HepG2 (cell line): ENCODE measurements around the gene PDK2. TPM values are rescaled to one million over a fixed set of nuclear protein-coding genes. Genes with fewer than 3 reads are reported as not detected.
A peak's percentile ranks its signal among the peaks of the same experiment; 100 is the strongest.

Source experiments
- ATAC-seq: fragments of 200-7000 bp; cut with Tn5 transposase; 3 replicates; pipeline ENCODE4 v1.9.1; 2020; ENCODE audit warnings: mild to moderate bottlenecking, moderate library complexity
- BruUV-seq: library from RNA; stranded (reverse); fragments of 400-500 nt; replicated peaks from 2 replicates; lab custom pipeline; 2021; lab: Mats Ljungman, UMichigan
- CTCF ChIA-PET: fragments of 300-600 bp; formaldehyde crosslinking; extraction: SDS; loops from one replicate; lab custom pipeline; 2021; ENCODE audit warnings: low total read pairs, inconsistent platforms, low intra/inter-chr PET ratio; lab: Yijun Ruan, JAX
- POLR2A ChIA-PET: fragments of 350-600 bp; sonication (Branson Sonifier 250); formaldehyde crosslinking; loops from one replicate; lab custom pipeline; 2020; ENCODE audit warnings: antibody characterized with exemption, inconsistent platforms; lab: Yijun Ruan, JAX
- DNase-seq: peaks from one replicate; pipeline ENCODE4 v3.0.0-alpha.2; 2015; ENCODE audit warnings: low spot score
- FAIRE-seq: peaks from 3 replicates; lab custom pipeline; 2011; peaks lifted over from hg19 to GRCh38; lab: Jason Lieb, UNC
- H2AFZ ChIP-seq: one replicate; pipeline ENCODE4 v1.6.1; 2011; ENCODE audit warnings: low read length, inconsistent platforms
- H3K27ac ChIP-seq: fragments of 300-600 bp; 3 replicates; pipeline ENCODE4 v1.8.0; 2011; ENCODE audit warnings: mixed run types, mild to moderate bottlenecking, mixed read lengths, low read length, inconsistent platforms; ENCODE audit not compliant: insufficient read depth; ENCODE audit errors: extremely low read length
- H3K27me3 ChIP-seq, 2 experiments: fragments of 200-600 bp in 1 of 2; 2 replicates in 1 of 2; 3 replicates in 1 of 2; pipeline versions ENCODE4 v1.6.0 to v1.8.0; 2011; ENCODE audit warnings: low read length in 2 of 2, mild to moderate bottlenecking in 2 of 2, moderate library complexity in 2 of 2, inconsistent platforms in 1 of 2; ENCODE audit not compliant: insufficient read depth in 2 of 2, control insufficient read depth in 1 of 2
- H3K36me3 ChIP-seq, 2 experiments: fragments of 200-600 bp in 1 of 2; replicated peaks in 1 of 2; 2 replicates in 1 of 2; 3 replicates in 1 of 2; pipeline versions ENCODE4 v1.5.1 to v1.8.0; 2011; ENCODE audit warnings: low read length in 2 of 2, inconsistent platforms in 1 of 2; ENCODE audit not compliant: insufficient read depth in 2 of 2, control insufficient read depth in 1 of 2
- H3K4me1 ChIP-seq: 2 replicates; pipeline ENCODE4 v1.5.1; 2012; ENCODE audit warnings: low read length, inconsistent platforms; ENCODE audit not compliant: insufficient read depth
- H3K4me2 ChIP-seq: 2 replicates; pipeline ENCODE4 v1.6.0; 2011; ENCODE audit warnings: low read depth, low read length, inconsistent platforms
- H3K4me3 ChIP-seq, 3 experiments: fragments of 200-600 bp in 1 of 3; sonication (generic), shearing (Covaris generic) in 1 of 3; replicated peaks in 1 of 3; 2 replicates each; pipeline ENCODE4 v1.5.1; 2011 to 2016; ENCODE audit warnings: low read length in 3 of 3, inconsistent platforms in 2 of 3, low read depth in 2 of 3, mild to moderate bottlenecking in 2 of 3, control low read depth in 1 of 3, mixed read lengths in 1 of 3; ENCODE audit not compliant: insufficient read depth in 1 of 3
- H3K79me2 ChIP-seq: one replicate; pipeline ENCODE4 v1.6.1; 2011; ENCODE audit warnings: low read length, inconsistent platforms; ENCODE audit not compliant: insufficient read depth
- H3K9ac ChIP-seq: 2 replicates; pipeline ENCODE4 v1.6.0; 2011; ENCODE audit warnings: mild to moderate bottlenecking, low read depth, low read length, inconsistent platforms; ENCODE audit not compliant: insufficient read depth
- H3K9me3 ChIP-seq: 2 replicates; pipeline ENCODE4 v1.5.1; 2012; ENCODE audit warnings: mild to moderate bottlenecking, low read length
- H4K20me1 ChIP-seq: 2 replicates; pipeline ENCODE4 v1.6.0; 2011; ENCODE audit warnings: inconsistent platforms, mild to moderate bottlenecking, low read length, moderate library complexity; ENCODE audit not compliant: insufficient read depth
- CBX1 ChIP-seq: IDR thresholded peaks from one replicate; pipeline ENCODE4 v1.6.1; 2016; ENCODE audit warnings: antibody characterized with exemption, low read depth
- FOXM1 ChIP-seq: sonication (generic); formaldehyde crosslinking; IDR thresholded peaks from 2 replicates; pipeline ENCODE4 v1.5.0; 2020; ENCODE audit warnings: missing genetic modification reagents
- LRRFIP1 ChIP-seq: sonication (generic); formaldehyde crosslinking; conservative IDR thresholded peaks from 2 replicates; pipeline ENCODE4 v1.4.0; 2020; ENCODE audit warnings: missing genetic modification reagents
- MIXL1 ChIP-seq: IDR thresholded peaks from 2 replicates; pipeline ENCODE4 v1.6.1; 2016
- NFE2L1 ChIP-seq: sonication (generic); formaldehyde crosslinking; IDR thresholded peaks from 2 replicates; pipeline ENCODE4 v1.4.0; 2020; ENCODE audit warnings: missing genetic modification reagents, mild to moderate bottlenecking, borderline replicate concordance
- POLR2G ChIP-seq: fragments of 200-400 bp; formaldehyde crosslinking; IDR thresholded peaks from 2 replicates; pipeline ENCODE4 v1.6.1; 2018; ENCODE audit warnings: mild to moderate bottlenecking, low read depth, low read length, moderate library complexity
- RFXAP ChIP-seq: sonication (generic); formaldehyde crosslinking; IDR thresholded peaks from 2 replicates; pipeline ENCODE4 v1.4.0; 2020; ENCODE audit warnings: missing genetic modification reagents, borderline replicate concordance
- TCF12 ChIP-seq, 2 experiments: fragments of 450-650 bp in 1 of 2; sonication (generic) in 1 of 2; formaldehyde crosslinking in 1 of 2; IDR thresholded peaks; 2 replicates each; pipeline versions ENCODE4 v1.6.1 to v1.8.0; 2017 to 2022; ENCODE audit warnings: antibody characterized with exemption in 1 of 2, mild to moderate bottlenecking in 1 of 2, missing genetic modification reagents in 1 of 2, moderate library complexity in 1 of 2
- TMF1 ChIP-seq: sonication (generic); formaldehyde crosslinking; IDR thresholded peaks from 2 replicates; pipeline ENCODE4 v1.8.1; 2022; ENCODE audit warnings: low read depth, missing genetic modification reagents
- ZBTB1 ChIP-seq: sonication (generic); formaldehyde crosslinking; IDR thresholded peaks from 2 replicates; pipeline ENCODE4 v1.4.0; 2020; ENCODE audit warnings: missing genetic modification reagents, borderline replicate concordance
- ZBTB38 ChIP-seq: sonication (generic); formaldehyde crosslinking; IDR thresholded peaks from 2 replicates; pipeline ENCODE4 v1.5.1; 2020; ENCODE audit warnings: mild to moderate bottlenecking, missing genetic modification reagents
- ZMYM3 ChIP-seq: sonication (generic); formaldehyde crosslinking; IDR thresholded peaks from 2 replicates; pipeline ENCODE4 v1.5.1; 2020; ENCODE audit warnings: mild to moderate bottlenecking, missing genetic modification reagents
- ZNF230 ChIP-seq: sonication (generic); formaldehyde crosslinking; IDR thresholded peaks from 2 replicates; pipeline ENCODE4 v1.4.0; 2020; ENCODE audit warnings: mild to moderate bottlenecking, missing genetic modification reagents
- ZNF484 ChIP-seq: sonication (generic); formaldehyde crosslinking; IDR thresholded peaks from 2 replicates; pipeline ENCODE4 v1.5.1; 2020; ENCODE audit warnings: mild to moderate bottlenecking, low read depth, missing genetic modification reagents, borderline replicate concordance
- WGBS: methylation state at CpG from one replicate; pipeline ENCODE4 v1.1.6; 2017; ENCODE audit warnings: low lambda C conversion rate; 5-methylcytosine and 5-hydroxymethylcytosine counted together
- in situ Hi-C: cut with HindIII; loops from 2 replicates; pipeline ENCODE4 v1.10.0; 2017; ENCODE audit warnings: low pct_unique_long_range_greater_than_20kb; ENCODE audit not compliant: extremely low pct_ligation_motif_present
- intact Hi-C: fragments of 100-400 bp; cut with micrococcal nuclease; formaldehyde crosslinking; loops from one replicate; pipeline ENCODE4 v1.10.0; 2022; ENCODE audit not compliant: unreplicated experiment
- polyA plus RNA-seq, 8 experiments: library from polyadenylated mRNA; depleted of rRNA in 3 of 8; stranded (reverse) in 7 of 8; unstranded in 1 of 8; fragments of >200 nt; fragmentation: Illumina TruSeq in 4 of 8; extraction: Trizol in 4 of 8; gene quantifications; 2 replicates each; pipeline versions ENCODE4 v1.2.1 to v1.2.3, GENCODE V29; 2011 to 2016; ENCODE audit warnings: low read depth in 4 of 8, missing spikeins in 1 of 8, mixed read lengths in 1 of 8; ENCODE audit not compliant: insufficient read depth in 1 of 8
- total RNA-seq, 5 experiments: library from RNA; depleted of rRNA; stranded (reverse); fragments of >200 nt; fragmentation: Illumina TruSeq; extraction: Trizol; gene quantifications; 2 replicates each; pipeline ENCODE4 v1.2.3, GENCODE V29; 2016; ENCODE audit warnings: low read depth in 1 of 5
- TF ChIP-seq, protein P1 (sequence below): sonication (generic); formaldehyde crosslinking; IDR thresholded peaks from 2 replicates; pipeline ENCODE4 v1.8.0; 2022; ENCODE audit warnings: missing genetic modification reagents, low read depth, mild to moderate bottlenecking, borderline replicate concordance
- TF ChIP-seq, protein P2 (sequence below): sonication (generic); formaldehyde crosslinking; IDR thresholded peaks from 2 replicates; pipeline ENCODE4 v1.9.0; 2022; ENCODE audit warnings: missing genetic modification reagents, mild to moderate bottlenecking, borderline replicate concordance

Gene PDK2
- total and polyA plus RNA-seq, 2 of the 13 experiments (the other 11 are each of a cell fraction or from before 2014, with no cell fraction given): 18.5 to 59.7 TPM

DNA sequence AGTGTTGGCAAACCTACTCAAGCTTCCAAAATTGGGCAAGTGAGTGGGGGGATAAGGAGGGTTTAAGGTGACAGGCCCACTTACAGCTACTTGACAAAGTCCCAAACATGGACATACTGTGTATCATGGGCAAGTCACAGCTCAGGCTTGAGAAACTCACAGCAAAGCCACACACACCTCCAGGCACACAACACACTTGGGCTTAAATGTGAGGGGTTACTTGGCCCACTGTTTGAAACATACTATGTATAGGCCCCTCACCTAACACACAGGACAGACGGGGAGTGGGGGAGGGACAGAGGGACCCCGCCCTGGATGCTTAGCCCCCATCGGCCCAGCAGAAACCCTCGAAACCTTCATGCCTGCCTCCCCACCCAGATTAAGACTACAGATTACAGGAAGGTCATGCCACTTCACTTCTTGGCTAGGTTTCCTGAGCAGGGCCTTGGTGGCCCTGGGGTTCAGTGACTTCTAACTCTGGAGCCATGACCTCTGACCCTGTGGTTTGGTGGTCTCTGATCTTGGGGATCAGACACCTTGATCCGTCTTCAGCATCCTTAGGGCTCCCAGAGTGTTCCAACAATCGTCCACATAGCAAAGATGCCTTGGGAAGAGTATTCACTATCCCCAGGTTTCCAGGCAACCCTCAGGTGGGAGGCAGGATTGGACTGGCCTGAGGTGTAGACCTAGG is 37.1 kb downstream of the PDK2 start (continued):
- TF ChIP-seq ZNF484 (CRISPR knock-in tag) (no peak), FOXM1 (CRISPR knock-in tag) (no peak), TMF1 (CRISPR knock-in tag) (no peak), ZNF230 (CRISPR knock-in tag) (no peak)

DNA sequence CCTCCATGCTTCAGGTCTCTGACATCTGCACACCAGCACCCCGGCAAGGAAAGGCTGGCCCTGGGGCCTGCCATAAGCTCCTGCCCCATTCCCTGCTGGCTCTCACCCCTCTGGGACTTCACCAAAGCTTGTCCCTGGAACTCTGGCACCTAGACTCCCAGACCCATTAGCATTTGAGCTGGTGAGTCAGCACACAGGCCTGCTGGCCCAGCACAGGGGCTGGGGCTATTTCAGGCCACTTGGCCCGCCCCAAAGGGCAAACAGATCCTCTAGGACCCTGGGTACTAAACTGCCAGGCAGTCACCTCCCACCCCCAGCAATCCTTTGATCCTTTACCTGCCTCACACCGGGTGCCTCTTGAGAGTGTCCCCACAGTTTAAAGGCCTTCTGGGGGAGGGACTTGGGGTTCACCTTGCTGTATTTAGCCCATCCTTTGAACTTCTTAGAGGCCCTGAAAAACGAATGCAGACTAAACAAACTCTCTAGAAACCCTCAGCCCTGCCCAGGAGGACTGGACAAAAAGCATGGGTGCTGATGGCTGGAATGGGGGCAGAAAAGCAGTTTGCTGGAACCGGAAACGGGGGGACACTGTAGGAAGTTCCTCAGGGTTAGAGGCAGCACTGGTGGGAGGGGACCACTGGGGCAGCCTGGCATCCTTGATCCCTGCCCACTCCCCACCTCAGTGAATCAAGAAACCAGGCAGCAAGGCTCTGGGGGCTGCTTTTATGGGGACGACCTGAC is 38.0 kb downstream of the PDK2 start:
- Histone ChIP-seq H3K4me1 (peaks cover 53% of the 10 kb centered on the region), H4K20me1 (no peaks in the 10 kb centered on the region), H3K9me3 (no peaks in the 10 kb centered on the region), H3K36me3 (peaks cover 16% of the 10 kb centered on the region in 2 experiments; a peak in 4 of 5 replicates), H3K27me3 (peaks cover 6 to 14% of the 10 kb centered on the region in 2 experiments), H3K4me3 (peak overlapping the region in 1 of 3 experiments; percentile 11; a peak in 2 of 6 replicates), H3K79me2 (no peaks in the 10 kb centered on the region), H2AFZ (no peak overlapping the region), H3K9ac (peak overlapping the region; percentile 12; the same call in 1 of the 2 replicates), H3K27ac (peak overlapping the region; percentile 52), H3K4me2 (peak overlapping the region; percentile 48)
- POLR2A ChIA-PET: interaction anchor here (1.0 to 1.6 kb wide), 3 partner anchors 9 to 19 kb away, joined by 3 to 6 read pairs (median 5); no protein-coding TSS in a partner anchor
- ATAC-seq: peak; percentile 81
- DNase-seq: peak; percentile 88
- intact Hi-C loops (loop anchor here (2.0 kb wide), 1 partner anchor 38 kb away; the partner anchor contains the start of gene PDK2), in situ Hi-C loops (no loop called here)
- CTCF ChIA-PET: no interaction called here
- BruUV-seq: no TSS peak
- peak; percentile 96 for FAIRE-seq
- WGBS: 9% methylated on average over 5 of the region's 7 CpGs
- TF ChIP-seq ZMYM3 (CRISPR knock-in tag) (no peak), LRRFIP1 (CRISPR knock-in tag) (no peak), CBX1 (no peak), NFE2L1 (peak; percentile 64; the same call in 1 of the 2 replicates), POLR2G (peak; percentile 44; the same call in 1 of the 2 replicates), ZBTB38 (CRISPR knock-in tag) (no peak), TCF12 (IDR thresholded peaks at IDR 0.05) (no peak), TCF12 (CRISPR knock-in tag; IDR thresholded peaks at IDR 0.05) (no peak), RFXAP (CRISPR knock-in tag) (peak; percentile 67; the same call in 1 of the 2 replicates), ZBTB1 (CRISPR knock-in tag) (no peak), MIXL1 (no peak)
- TF ChIP-seq, protein P1, sequence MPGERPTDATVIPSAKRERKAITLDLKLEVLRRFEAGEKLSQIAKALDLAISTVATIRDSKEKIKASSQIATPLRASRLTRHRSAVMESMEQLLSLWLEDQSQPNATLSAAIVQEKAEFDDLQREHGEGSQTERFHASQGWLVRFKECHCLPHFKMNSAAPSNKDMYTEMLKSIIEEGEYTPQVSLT (CRISPR knock-in tag): no peak
- TF ChIP-seq, protein P2, sequence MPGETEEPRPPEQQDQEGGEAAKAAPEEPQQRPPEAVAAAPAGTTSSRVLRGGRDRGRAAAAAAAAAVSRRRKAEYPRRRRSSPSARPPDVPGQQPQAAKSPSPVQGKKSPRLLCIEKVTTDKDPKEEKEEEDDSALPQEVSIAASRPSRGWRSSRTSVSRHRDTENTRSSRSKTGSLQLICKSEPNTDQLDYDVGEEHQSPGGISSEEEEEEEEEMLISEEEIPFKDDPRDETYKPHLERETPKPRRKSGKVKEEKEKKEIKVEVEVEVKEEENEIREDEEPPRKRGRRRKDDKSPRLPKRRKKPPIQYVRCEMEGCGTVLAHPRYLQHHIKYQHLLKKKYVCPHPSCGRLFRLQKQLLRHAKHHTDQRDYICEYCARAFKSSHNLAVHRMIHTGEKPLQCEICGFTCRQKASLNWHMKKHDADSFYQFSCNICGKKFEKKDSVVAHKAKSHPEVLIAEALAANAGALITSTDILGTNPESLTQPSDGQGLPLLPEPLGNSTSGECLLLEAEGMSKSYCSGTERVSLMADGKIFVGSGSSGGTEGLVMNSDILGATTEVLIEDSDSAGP (CRISPR knock-in tag): peak; percentile 56; the same call in 1 of the 2 replicates
